GM10266 (cell line): ENCODE results near the gene EBP.
"Not testable (repeated sequence)": the region's sequence is repeated elsewhere in the genome, so short reads cannot be mapped to it uniquely, and the experiment has no call there.

Source experiments
- DNase-seq: peaks from one replicate; pipeline ENCODE4 v3.0.0; 2012; ENCODE audit errors: extremely low spot score
- CTCF ChIP-seq: IDR thresholded peaks from 2 replicates; pipeline ENCODE4 v1.5.1; 2012; ENCODE audit warnings: mild to moderate bottlenecking, low read depth; ENCODE audit not compliant: control insufficient read depth, insufficient read depth; ENCODE audit errors: missing control alignments

The EBP gene

DNA sequence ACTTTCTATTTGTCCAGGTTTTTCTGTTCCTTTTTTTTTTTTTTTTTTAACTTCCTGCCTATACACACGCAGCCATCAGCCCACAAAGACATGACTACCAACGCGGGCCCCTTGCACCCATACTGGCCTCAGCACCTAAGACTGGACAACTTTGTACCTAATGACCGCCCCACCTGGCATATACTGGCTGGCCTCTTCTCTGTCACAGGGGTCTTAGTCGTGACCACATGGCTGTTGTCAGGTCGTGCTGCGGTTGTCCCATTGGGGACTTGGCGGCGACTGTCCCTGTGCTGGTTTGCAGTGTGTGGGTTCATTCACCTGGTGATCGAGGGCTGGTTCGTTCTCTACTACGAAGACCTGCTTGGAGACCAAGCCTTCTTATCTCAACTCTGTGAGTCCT lies 2.1 kb downstream of the EBP start:
- no peak for TF ChIP-seq CTCF
- no peak for DNase-seq

- DNase-seq, result not testable (repeated sequence)
These were observed 4.2 kb downstream of the EBP start for GRCh38 chrX:48525853-48526252.

- no peak for TF ChIP-seq CTCF
- no peak for DNase-seq
These were observed 9.1 kb downstream of the EBP start for GRCh38 chrX:48530736-48531135.

DNA sequence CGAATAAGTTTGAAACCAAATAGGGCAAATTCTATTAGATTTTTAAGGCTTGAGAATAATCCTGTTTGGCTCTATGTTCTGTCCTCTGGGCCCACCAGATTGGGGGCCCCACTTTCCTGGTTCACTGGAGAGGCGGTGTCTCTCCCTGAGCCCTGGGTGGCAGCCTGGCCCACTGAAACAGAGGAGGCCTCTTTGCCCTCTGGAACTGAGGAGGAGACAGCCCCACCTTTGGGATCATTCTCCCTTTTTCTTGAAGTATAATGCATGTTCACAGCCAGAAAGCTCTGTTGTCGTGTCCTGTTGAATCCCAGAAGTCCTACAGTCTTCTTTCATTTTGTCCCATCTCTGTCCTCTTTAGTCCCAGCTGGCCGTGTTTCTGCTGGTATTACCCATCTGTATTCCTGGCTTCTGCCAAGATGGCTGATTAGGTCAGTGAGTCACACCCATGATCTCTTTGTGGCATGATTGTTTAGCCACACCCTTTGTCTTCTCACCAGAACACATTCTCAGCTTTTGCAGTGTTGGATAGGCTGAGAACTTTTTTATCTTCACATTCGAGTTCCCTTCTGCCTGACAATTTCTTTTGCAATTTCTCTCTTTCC lies 9.9 kb downstream of the EBP start:
- no peak for DNase-seq
- no peak for TF ChIP-seq CTCF

- no peak for DNase-seq
- TF ChIP-seq CTCF, result no peak
These were observed 10.6 kb downstream of the EBP start for GRCh38 chrX:48532161-48532560.

GRCh38 chrX:48533165-48533564 lies 11.6 kb downstream of the EBP start:
- no peak for DNase-seq
- no peak for TF ChIP-seq CTCF

GRCh38 chrX:48538641-48539344 lies 17.2 kb downstream of the EBP start:
- no peak for DNase-seq
- no peak for TF ChIP-seq CTCF

DNA sequence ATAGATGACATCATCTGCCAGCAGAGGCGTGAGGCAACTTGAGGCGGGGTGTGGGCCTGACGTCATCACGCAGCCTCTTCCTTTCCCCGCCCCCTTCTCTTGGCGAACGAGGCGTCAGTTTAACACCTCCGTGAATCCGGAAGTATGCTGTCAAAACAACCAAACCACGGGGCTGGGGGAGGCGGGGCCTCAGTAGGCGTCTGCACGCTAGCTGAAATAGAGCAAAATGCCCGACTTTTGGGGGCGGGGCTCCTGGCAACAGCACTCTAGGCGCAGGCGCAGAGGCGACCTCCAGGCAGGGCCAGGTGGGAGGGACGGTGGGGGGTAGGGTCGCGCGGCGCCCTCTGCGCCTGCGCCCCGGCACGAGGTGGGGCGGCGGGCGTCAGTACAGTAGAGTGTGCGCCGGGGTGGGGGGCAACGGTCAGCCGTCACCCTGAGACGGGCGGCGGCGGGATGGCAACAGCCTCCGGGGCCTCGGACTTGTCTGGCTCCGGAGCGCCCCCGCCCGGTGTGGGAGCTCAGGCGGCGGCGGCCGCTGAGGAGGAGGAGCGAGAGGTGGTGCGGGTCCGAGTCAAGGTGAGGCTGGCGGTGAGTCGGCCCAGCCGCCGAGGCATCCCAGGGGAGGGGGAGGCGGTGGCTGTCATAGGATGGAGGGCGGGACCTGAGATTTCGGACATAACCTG lies 17.9 kb downstream of the EBP start, which contains the start of gene TBC1D25:
Gene TBC1D25, plus strand, starts transcription at position 370 of the 683 bp plus-strand sequence. Its CDS starts 84 bp downstream, at position 454.
- peak; percentile 84 for DNase-seq
- peak; percentile 44 for TF ChIP-seq CTCF
